HG02973 (cell line): ENCODE measurements around the gene CLEC1A.

Experiments
- ATAC-seq: cut with Tn5 transposase; IDR thresholded peaks from one replicate; pipeline ENCODE4 v1.9.1; 2021; ENCODE audit warnings: moderate library complexity; ENCODE audit not compliant: unreplicated experiment

CLEC1A gene, protein sequence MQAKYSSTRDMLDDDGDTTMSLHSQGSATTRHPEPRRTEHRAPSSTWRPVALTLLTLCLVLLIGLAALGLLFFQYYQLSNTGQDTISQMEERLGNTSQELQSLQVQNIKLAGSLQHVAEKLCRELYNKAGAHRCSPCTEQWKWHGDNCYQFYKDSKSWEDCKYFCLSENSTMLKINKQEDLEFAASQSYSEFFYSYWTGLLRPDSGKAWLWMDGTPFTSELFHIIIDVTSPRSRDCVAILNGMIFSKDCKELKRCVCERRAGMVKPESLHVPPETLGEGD

GRCh38 chr12:10098791-10099190 lies at the start of gene CLEC1A:
TSS of gene CLEC1A (minus strand) at chr12:10098985. CDS start at chr12:10098922, 63 bp downstream.
- ATAC-seq, result no peak

DNA sequence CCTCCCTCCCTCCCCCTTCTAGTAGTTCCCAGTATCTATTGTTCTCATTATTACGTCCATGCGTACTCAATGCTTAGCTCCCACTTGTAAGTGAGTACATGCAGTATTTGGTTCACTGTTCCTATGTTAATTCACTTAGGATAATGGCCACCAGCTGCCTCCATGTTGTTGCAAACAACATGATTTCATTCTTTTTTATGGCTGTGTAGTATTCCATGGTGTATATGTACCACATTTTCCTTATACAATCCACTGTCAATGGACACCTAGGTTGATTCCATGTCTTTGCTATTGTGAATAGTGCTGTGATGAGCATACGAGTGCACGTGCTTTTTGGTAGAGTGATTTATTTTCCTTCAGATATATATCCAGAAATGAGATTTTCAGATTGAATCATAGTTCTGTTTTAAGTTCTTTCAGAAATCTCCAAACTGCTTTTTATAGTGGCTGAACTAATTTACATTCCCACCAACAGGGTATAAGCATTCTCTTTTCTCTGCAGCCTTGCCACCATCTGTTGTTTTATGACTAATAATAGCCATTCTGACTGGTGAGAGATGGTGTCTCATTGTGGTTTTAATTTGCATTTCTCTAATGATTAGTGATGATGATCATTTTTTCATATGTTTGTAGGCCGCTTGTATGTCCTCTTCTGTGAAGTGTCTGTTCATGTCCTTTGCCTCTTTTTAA lies 49.1 kb upstream of the CLEC1A start:
- peak; percentile 72 for ATAC-seq

DNA sequence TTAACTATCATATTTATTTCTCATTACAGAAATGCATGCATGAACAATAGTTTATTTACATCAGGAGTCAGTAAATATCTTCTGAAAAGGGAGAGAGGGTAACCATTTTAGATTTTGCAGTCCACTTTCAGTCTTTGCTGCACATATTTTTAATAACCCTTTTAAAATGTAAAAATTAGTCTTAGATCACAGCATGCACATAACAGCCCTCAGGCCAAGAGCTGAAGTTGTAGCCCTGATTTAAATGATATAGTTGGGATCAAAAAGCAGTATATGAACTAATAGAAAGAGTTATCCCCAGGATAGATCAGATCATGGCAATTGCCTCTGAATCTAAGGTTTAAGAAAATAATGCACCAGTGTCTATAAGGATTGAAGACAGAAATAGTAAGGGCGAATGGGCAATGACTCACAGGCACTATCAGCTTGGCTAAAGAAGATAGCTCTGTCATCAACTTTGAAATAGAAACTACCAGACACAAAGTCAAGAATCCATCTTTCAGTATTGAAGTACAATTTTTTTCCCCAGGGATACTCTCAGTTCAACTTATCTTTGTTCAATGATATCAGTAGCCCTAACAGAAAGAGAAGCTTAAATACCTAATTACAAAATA lies 44.3 kb upstream of the CLEC1A start:
- no peak for ATAC-seq

DNA sequence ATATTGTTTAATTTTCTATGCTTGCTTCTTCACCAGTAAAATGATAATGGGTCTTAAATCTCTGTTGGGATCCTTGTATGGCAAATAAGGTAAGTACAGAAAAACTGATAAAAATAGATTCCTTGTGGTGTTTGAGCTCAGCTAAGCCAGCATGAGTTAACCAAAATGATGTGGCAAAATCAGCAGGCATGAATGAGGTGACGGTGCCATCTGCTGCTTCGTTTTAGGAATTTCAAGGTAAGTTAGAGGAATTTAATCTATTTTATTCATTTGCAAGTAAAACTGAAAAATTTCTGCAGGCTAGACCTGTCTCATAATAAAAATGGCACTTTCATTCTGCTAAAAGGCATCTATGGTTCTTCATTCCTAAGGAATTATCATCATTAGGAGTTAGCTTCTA lies 41.2 kb upstream of the CLEC1A start:
- no peak for ATAC-seq

- ATAC-seq, result no peak
Observed at GRCh38 chr12:10136637-10137205, 37.9 kb upstream of the CLEC1A start.

GRCh38 chr12:10135126-10135525 lies 36.3 kb upstream of the CLEC1A start:
- no peak for ATAC-seq

GRCh38 chr12:10132850-10133370 lies 34.1 kb upstream of the CLEC1A start:
- ATAC-seq, result no peak

GRCh38 chr12:10131111-10131690 lies 32.4 kb upstream of the CLEC1A start:
- no peak for ATAC-seq

DNA sequence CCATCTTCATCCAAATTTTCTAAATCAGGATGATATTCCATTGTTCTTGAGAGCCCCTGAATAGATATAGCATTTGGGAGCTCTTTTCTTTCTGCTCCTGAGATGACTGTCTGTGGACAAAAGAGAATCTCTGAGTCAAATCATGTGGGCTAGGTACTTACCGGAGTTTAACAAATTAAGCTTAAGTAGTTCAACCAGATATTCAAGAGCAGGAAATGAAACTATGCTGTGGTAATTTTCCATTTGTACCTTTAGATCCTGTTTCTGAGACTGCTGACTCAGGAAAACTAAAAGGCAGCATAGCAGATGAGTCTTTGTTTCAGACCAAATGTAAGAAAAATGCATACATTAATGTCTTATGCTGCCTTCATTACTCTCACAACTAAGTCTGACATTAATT lies 31.3 kb upstream of the CLEC1A start, which contains the start of gene CLEC7A:
TSS of gene CLEC7A (minus strand) at position 158 of the 400 bp plus-strand sequence. CDS start at position 41, 117 bp downstream.
- peak; percentile 94 for ATAC-seq

DNA sequence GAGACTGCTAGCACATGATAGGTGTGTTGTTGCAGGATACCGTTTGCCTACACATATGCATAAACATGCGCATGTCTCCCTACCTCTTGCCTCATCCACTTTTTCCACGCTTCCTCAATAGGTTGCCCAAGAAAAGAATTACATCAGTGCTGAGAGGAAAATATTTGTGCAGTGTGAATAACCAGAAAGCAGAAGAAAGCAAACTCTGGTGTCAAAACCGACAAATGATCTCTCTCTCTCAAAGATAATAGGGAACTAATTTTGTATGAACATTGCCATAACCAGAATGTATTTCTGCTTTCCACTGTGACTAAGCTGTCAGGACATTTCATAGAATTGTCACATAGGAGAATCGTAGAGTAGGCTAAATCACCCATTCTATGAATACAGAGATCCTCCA lies 29.9 kb upstream of the CLEC1A start:
- no peak for ATAC-seq

DNA sequence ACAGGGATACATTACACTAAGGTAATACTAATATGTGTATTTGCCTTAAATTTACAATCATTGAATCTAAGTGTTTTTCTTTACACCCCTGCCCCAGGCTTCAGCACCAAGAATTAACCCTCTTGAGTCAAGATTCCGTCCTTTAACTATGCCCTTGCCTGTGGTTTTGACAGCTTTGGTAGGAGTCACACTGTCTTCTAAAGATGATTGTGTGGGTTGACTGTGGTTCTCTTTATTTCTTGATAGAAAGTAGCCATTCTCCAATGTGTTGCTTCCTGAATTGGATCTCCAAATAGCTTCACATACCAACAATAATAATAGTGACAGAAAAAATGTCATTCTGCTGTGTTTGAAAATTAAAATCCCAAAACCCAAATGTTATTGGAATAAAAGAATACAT lies 27.6 kb upstream of the CLEC1A start:
- no peak for ATAC-seq

DNA sequence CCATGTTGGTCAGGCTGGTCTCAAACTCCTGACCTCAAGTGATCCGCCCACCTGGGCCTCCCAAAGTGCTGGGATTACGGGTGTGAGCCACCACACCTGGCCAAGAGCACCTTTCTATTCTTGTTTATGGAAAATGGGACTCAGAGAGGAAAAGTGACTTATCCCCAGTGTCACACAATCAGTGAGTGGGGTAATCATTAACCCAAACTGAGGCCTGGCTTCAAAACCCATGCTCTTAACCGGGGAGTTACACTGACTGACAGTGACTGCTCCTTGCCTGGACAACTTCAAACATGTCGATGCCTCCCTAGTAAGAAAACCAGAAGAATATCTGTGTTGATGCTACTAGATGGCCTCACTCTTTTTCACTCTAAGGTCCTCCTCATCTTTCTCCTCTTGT lies 23.9 kb upstream of the CLEC1A start:
- ATAC-seq, result no peak

GRCh38 chr12:10121278-10121677 lies 22.5 kb upstream of the CLEC1A start:
- no peak for ATAC-seq

- ATAC-seq, result no peak
Observed at GRCh38 chr12:10119066-10119465, 20.3 kb upstream of the CLEC1A start.

DNA sequence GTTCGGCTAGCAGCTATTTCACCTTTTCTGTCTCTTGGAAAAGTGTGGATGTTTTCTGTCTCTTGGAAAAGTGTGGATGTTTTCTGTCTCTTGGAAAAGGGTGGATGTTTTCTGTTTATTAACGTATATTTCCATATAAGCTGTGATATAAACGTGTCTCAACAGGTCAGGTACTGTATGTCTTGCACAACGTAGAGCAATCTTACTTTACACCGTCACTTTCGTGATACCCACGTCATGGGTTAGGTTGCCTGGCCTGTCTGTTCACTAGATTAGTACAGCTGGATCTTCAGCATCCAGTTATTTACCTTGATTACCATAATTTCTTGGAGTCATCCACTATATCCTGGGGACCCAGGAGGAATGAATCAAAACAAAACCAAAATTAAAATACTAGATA lies 17.1 kb upstream of the CLEC1A start:
- no peak for ATAC-seq

- ATAC-seq, result no peak
Observed at GRCh38 chr12:10115311-10115710, 16.5 kb upstream of the CLEC1A start.

DNA sequence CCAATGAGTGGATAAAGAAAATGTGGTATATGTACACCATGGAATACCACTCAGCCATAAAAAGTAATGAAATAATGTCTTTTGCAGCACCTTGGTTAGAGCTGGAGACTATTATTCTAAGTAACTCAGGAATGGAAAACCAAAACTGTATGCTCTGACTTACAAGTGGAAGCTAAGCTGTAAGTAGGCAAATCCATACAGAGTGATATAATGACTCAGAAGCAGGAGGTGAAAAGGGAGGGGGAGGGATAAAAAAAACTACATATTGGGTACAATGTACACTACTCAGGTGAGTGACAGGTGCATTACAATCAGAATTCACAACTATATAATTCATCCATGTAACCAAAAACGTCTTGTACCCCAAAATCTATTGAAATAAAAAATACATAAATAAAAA lies 15.1 kb upstream of the CLEC1A start:
- no peak for ATAC-seq

- no peak for ATAC-seq
Observed at GRCh38 chr12:10113075-10113474, 14.3 kb upstream of the CLEC1A start.

DNA sequence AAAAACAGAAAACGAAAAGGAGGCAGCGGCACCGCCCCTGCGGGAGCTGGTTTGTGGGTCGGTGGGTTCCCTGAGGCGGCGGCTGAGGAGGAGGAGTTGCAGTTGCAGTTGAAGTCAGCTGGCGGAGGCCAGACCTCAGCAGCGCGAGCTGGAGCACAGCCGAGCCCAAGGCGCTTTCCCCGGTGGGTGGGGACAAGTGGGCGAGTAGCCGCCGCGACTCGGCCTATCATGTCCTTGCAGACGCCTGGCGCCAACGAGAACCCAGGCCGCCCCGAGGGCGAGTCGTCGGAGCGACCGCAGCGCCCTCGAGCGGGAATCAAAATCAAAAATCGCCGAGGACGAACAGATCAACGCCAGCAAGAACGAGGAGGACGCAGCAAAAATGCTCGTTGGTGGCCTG lies 12.7 kb upstream of the CLEC1A start:
- ATAC-seq, result no peak

GRCh38 chr12:10110256-10110844 lies 11.6 kb upstream of the CLEC1A start:
- ATAC-seq, result no peak

GRCh38 chr12:10102322-10102721 lies 3.5 kb upstream of the CLEC1A start:
- no peak for ATAC-seq
